Activated T-helper 9 cell treated with anti-CD3 and anti-CD28 coated beads, Interleukin-2, amount 50 U/mL, for 16 hours (primary cell): ENCODE measurements around the gene ARL10.
A peak's percentile ranks its signal among the peaks of the same experiment; 100 is the strongest.

Source experiments
- DNase-seq: peaks from one replicate; pipeline ENCODE4 v3.0.0-alpha.2; 2020; ENCODE audit warnings: low read depth

The ARL10 gene

GRCh38 chr5:176361437-176362232 is 3.7 kb upstream of the ARL10 start, which contains the start of gene KIAA1191:
Gene KIAA1191 (minus strand): TSS chr5:176361764. CDS start chr5:176359508, 2,256 bp downstream.
- DNase-seq, result peak; percentile 90

GRCh38 chr5:176362233-176362490 is 3.1 kb upstream of the ARL10 start:
- no peak for DNase-seq

GRCh38 chr5:176364765-176365350 is 429 bp upstream of the ARL10 start:
- no peak for DNase-seq

GRCh38 chr5:176366232-176366894 is 1.1 kb downstream of the ARL10 start:
- no peak for DNase-seq

GRCh38 chr5:176368726-176369125 is 3.4 kb downstream of the ARL10 start:
- DNase-seq, result no peak

- no peak for DNase-seq
Measured at GRCh38 chr5:176369934-176370711, 4.8 kb downstream of the ARL10 start.

GRCh38 chr5:176371621-176372539 is 6.6 kb downstream of the ARL10 start:
- DNase-seq, result no peak

GRCh38 chr5:176373100-176373818 is 8.0 kb downstream of the ARL10 start:
- DNase-seq, result no peak

GRCh38 chr5:176379881-176380280 is 14.6 kb downstream of the ARL10 start:
- DNase-seq, result no peak

GRCh38 chr5:176381423-176381822 is 16.1 kb downstream of the ARL10 start:
- no peak for DNase-seq

- no peak for DNase-seq
Measured at GRCh38 chr5:176381979-176382378, 16.7 kb downstream of the ARL10 start.

GRCh38 chr5:176382721-176383120 is 17.4 kb downstream of the ARL10 start:
- no peak for DNase-seq

- no peak for DNase-seq
Measured at GRCh38 chr5:176383248-176383905, 18.1 kb downstream of the ARL10 start.

- DNase-seq, result no peak
Measured at GRCh38 chr5:176383961-176384360, 18.7 kb downstream of the ARL10 start.

- DNase-seq, result no peak
Measured at GRCh38 chr5:176384366-176384930, 19.2 kb downstream of the ARL10 start.

GRCh38 chr5:176384991-176385390 is 19.7 kb downstream of the ARL10 start:
- DNase-seq, result no peak

- no peak for DNase-seq
Measured at GRCh38 chr5:176386491-176386890, 21.2 kb downstream of the ARL10 start.

GRCh38 chr5:176387384-176387925 is 22.2 kb downstream of the ARL10 start:
- no peak for DNase-seq

GRCh38 chr5:176388003-176388443 is 22.7 kb downstream of the ARL10 start:
- DNase-seq, result peak; percentile 10
